Esophagus squamous epithelium (tissue), 4 donors: ENCODE data around the gene BBS9.

Experiments
- POLR2A ChIP-seq, 4 donors: fragments of 450-650 bp; IDR thresholded peaks; one replicate each; pipeline ENCODE4 v1.6.1; 2017; ENCODE audit warnings: antibody characterized with exemption in 4 of 4, mild to moderate bottlenecking in 4 of 4, moderate library complexity in 3 of 4
- TF ChIP-seq, protein P1 (sequence below), 6 experiments: fragments of 450-650 bp in 4 of 6; fragments of 200-600 bp in 2 of 6; sonication (generic) in 2 of 6; IDR thresholded peaks; one replicate each; pipeline ENCODE4 v1.5.1; 2016 to 2019; ENCODE audit warnings: antibody characterized with exemption in 6 of 6, mild to moderate bottlenecking in 4 of 6, moderate library complexity in 4 of 6

DNA sequence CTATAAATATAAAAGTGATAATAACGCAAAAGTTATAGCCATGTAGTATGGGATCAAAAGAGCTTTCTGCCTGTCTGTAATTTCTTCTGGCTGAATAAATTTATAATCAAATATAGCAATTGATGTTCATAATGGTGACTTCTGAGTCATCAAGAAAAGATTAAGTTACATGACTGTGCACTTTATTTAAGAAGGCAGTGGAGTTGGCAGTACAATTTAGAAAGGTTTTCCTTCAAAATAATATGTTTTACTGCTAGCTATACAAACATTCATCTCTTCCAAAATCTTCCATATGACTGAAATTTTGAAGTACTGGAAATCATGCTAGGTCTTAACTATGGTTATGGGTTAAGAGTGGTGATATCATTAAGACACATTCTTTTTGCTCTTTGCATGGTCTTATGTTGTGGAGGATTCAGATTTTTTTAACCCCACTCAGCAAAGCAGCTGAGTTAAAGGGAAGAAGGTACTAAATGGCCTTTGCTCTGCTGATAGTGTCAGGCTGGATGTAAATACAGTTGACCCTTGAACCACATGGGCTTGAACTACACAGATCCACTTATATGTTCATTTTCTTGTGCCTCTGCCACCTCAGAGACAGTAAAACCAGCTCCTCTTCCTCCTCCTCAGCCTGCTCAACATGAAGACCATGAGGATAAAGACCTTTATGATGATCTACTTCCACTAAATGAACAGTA lies 323.6 kb downstream of the BBS9 start:
- TF ChIP-seq, protein P1, sequence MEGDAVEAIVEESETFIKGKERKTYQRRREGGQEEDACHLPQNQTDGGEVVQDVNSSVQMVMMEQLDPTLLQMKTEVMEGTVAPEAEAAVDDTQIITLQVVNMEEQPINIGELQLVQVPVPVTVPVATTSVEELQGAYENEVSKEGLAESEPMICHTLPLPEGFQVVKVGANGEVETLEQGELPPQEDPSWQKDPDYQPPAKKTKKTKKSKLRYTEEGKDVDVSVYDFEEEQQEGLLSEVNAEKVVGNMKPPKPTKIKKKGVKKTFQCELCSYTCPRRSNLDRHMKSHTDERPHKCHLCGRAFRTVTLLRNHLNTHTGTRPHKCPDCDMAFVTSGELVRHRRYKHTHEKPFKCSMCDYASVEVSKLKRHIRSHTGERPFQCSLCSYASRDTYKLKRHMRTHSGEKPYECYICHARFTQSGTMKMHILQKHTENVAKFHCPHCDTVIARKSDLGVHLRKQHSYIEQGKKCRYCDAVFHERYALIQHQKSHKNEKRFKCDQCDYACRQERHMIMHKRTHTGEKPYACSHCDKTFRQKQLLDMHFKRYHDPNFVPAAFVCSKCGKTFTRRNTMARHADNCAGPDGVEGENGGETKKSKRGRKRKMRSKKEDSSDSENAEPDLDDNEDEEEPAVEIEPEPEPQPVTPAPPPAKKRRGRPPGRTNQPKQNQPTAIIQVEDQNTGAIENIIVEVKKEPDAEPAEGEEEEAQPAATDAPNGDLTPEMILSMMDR (IDR thresholded peaks at IDR 0.05) = no peak
- no peak for TF ChIP-seq POLR2A (IDR thresholded peaks at IDR 0.05)
